Activated B cell treated with CpG ODN at 0.5 μM for 24 hours (primary cell): Measurements from ENCODE around the gene CCDC78. TPM values are rescaled to one million over a fixed set of nuclear protein-coding genes. Genes with fewer than 3 reads are reported as not detected.
"Not testable (repeated sequence)": the region's sequence is repeated elsewhere in the genome, so short reads cannot be mapped to it uniquely, and the experiment has no call there.

Experiments used
- ATAC-seq: fragments of 200-7000 bp; cut with Tn5 transposase; one replicate; pipeline ENCODE4 v1.10.0; 2021; ENCODE audit warnings: low read depth, mild to moderate bottlenecking, moderate library complexity
- CTCF ChIA-PET: fragments of 350-600 bp; sonication (Branson Sonifier 250); formaldehyde crosslinking; loops from one replicate; lab custom pipeline; 2021; ENCODE audit warnings: antibody characterized with exemption; lab: Charles Lee
- POLR2A ChIA-PET: fragments of 350-600 bp; sonication (Branson Sonifier 250); formaldehyde crosslinking; loops from one replicate; lab custom pipeline; 2021; ENCODE audit warnings: antibody characterized with exemption; lab: Charles Lee
- DNase-seq: peaks from one replicate; pipeline ENCODE4 v3.0.0; 2022
- H3K27ac Mint-ChIP-seq: one replicate; pipeline ENCODE4 v1.8.0; 2020; ENCODE audit warnings: mixed read lengths
- H3K27me3 Mint-ChIP-seq: one replicate; pipeline ENCODE4 v1.8.0; 2021; ENCODE audit warnings: mixed read lengths
- H3K36me3 Mint-ChIP-seq: one replicate; pipeline ENCODE4 v1.8.0; 2021; ENCODE audit warnings: low read depth, mixed read lengths
- H3K4me1 Mint-ChIP-seq: one replicate; pipeline ENCODE4 v1.8.0; 2021; ENCODE audit warnings: mixed read lengths
- H3K4me3 Mint-ChIP-seq: one replicate; pipeline ENCODE4 v1.8.0; 2020; ENCODE audit warnings: mild to moderate bottlenecking, mixed read lengths
- H3K9me3 Mint-ChIP-seq: one replicate; pipeline ENCODE4 v1.8.0; 2020; ENCODE audit warnings: mixed read lengths
- CTCF ChIP-seq: fragments of 200-600 bp; IDR thresholded peaks from one replicate; pipeline ENCODE4 v1.8.0; 2022; ENCODE audit warnings: antibody characterized with exemption, mild to moderate bottlenecking
- intact Hi-C: fragments of 100-400 bp; cut with micrococcal nuclease; formaldehyde crosslinking; loops from one replicate; pipeline ENCODE4 v1.15.1; 2024
- total RNA-seq: library from RNA; stranded (reverse); gene quantifications from 2 replicates; pipeline ENCODE4 v1.2.3, GENCODE V29; 2022

The CCDC78 gene
- total RNA-seq, 1 donor from 2014 or later, result 4.8 TPM

GRCh38 chr16:714079-714478, 12.2 kb downstream of the CCDC78 start:
- peaks cover 10% of the 10 kb centered on the region for H3K27me3 Mint-ChIP-seq
- TF ChIP-seq CTCF, result no peak
- no peaks in the 10 kb centered on the region for H3K9me3 Mint-ChIP-seq
- ChIA-PET CTCF (interaction anchor here (1.5 to 2.6 kb wide), 2 partner anchors 71 to 388 kb away, joined by 6 to 13 read pairs; no protein-coding TSS in a partner anchor), POLR2A (interaction anchor here (1.3 kb wide), 1 partner anchor 14 kb away, joined by 5 read pairs; no protein-coding TSS in a partner anchor)
- peaks cover 11% of the 10 kb centered on the region for H3K4me1 Mint-ChIP-seq
- DNase-seq (no peak), ATAC-seq (no peak)
- peak overlapping the region; percentile 36 for H3K4me3 Mint-ChIP-seq
- no peak overlapping the region for H3K27ac Mint-ChIP-seq
- intact Hi-C loops, result loop anchor here (1.0 to 5.0 kb wide), 2 partner anchors 74 to 163 kb away; partner anchors contain the start of genes CHTF18 and RPUSD1
- H3K36me3 Mint-ChIP-seq, result no peaks in the 10 kb centered on the region

DNA sequence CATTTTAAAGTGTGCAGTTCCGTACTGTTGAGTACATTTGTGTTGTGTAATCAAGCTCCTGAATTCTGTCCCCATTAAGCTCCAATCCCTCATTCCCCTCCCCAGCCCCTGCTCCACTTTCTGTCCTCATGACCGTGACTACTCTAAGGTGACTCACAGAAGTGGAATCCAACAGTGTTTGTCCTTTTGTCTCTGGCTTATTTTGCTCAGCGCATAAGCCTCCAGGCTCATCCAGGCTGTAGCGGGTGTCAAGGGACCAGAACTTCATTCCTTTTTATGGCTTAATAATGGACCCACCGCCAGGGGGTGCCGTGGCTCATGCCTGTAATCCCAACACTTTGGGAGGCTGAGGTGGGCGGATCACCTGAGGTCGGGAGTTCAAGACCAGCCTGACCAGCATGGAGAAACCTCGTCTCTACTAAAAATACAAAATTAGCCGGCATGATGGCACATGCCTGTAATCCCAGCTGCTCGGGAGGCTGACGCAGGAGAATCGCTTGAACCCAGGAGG, 13.4 kb downstream of the CCDC78 start:
- H3K4me3 Mint-ChIP-seq, H3K27ac Mint-ChIP-seq, DNase-seq, H3K9me3 Mint-ChIP-seq, ATAC-seq, H3K36me3 Mint-ChIP-seq, POLR2A ChIA-PET: not testable (repeated sequence)
- Mint-ChIP-seq H3K4me1 (peaks cover 10% of the 10 kb centered on the region), H3K27me3 (peaks cover 21% of the 10 kb centered on the region)
- intact Hi-C loops, result loop anchor here (5.0 kb wide), 1 partner anchor 165 kb away; no protein-coding TSS in a partner anchor
- CTCF ChIA-PET, result interaction anchor here (0.9 to 2.6 kb wide), 12 partner anchors 8 to 389 kb away, joined by 3 to 22 read pairs (median 4); partner anchors contain the start of genes ANTKMT, CCDC78, CHTF18 and CIAO3

DNA sequence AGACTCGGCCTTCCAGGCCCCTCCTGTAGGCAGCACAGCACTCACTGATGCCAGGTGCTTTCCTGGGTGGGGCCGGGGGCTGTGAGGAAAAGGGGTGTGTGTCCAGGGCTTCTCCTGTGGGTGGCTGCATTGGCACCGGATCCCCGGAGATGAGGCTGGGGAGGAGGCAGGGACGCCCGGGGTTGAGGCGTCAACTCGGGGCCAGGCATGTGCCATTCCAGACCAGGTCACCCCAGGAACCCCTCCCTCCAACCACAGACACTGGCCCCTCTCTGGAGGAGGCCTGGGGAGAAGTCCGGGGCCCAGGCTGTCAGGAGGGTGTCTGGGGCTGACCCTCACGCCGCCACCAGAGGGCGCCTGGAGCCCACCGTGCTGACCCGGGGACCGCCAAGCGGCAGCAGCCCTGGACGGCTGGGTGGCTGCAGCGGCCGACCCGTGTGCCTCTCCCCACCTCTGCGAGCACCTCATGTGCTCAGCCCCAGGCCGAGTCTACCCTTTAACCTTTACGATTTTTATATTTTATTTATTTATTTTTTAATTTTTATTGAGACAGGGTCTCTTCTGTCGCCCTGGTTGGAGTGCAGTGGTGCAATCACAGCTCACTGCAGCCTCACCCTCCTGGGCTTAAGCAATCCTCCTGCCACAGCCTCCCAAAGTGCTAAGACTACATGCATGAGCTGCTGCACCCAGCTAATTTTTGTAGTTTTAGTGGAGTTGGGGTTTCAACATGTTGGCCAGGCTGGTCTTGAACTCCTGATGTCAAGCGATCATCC, 14.5 kb downstream of the CCDC78 start:
- H3K36me3 Mint-ChIP-seq, result no peaks in the 10 kb centered on the region
- no peak overlapping the region for H3K27ac Mint-ChIP-seq
- peaks cover 10% of the 10 kb centered on the region for H3K4me1 Mint-ChIP-seq
- POLR2A ChIA-PET, result interaction anchor here (0.7 to 2.0 kb wide), 2 partner anchors 9 kb away, joined by 3 to 4 read pairs; partner anchors contain the start of gene ANTKMT
- DNase-seq (peak; percentile 81), ATAC-seq (peak; percentile 71)
- intact Hi-C loops, result loop anchor here (1.0 to 5.0 kb wide), 4 partner anchors 30 to 392 kb away; no protein-coding TSS in a partner anchor
- no peaks in the 10 kb centered on the region for H3K9me3 Mint-ChIP-seq
- H3K4me3 Mint-ChIP-seq, result no peak overlapping the region
- peaks cover 25% of the 10 kb centered on the region for H3K27me3 Mint-ChIP-seq
- CTCF ChIA-PET, result interaction anchor here (0.9 to 2.6 kb wide), 12 partner anchors 9 to 390 kb away, joined by 3 to 22 read pairs (median 4); partner anchors contain the start of genes ANTKMT, CCDC78, CHTF18 and CIAO3
- peak; percentile 69 for TF ChIP-seq CTCF

DNA sequence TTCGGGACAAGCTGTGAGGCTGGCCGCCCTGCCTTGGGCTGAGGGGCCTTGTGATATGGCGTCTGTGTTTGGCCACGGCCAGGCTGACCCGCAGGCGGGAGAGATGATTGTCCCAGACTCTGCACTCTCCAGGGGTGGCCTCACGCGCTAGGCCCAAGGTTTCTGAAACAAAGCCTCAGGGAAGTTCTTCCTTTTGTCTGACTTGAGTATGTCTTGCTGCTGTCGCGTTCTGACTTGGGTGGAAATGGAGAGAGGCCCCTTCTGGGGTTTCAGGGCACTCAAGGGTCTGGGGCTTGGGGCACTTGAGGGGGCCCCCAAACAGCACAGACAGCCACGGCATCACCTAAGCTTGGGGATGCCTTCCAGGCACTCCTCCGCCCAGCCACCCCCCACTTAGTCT, 15.2 kb downstream of the CCDC78 start:
- Mint-ChIP-seq H3K9me3 (no peaks in the 10 kb centered on the region), H3K4me1 (peaks cover 11% of the 10 kb centered on the region), H3K36me3 (no peaks in the 10 kb centered on the region), H3K27me3 (peaks cover 25% of the 10 kb centered on the region), H3K4me3 (no peak overlapping the region), H3K27ac (no peak overlapping the region)
- ATAC-seq, result no peak
- intact Hi-C loops, result loop anchor here (1.0 to 5.0 kb wide), 4 partner anchors 30 to 392 kb away; no protein-coding TSS in a partner anchor
- TF ChIP-seq CTCF, result no peak
- CTCF ChIA-PET, result interaction anchor here (1.2 kb wide), 1 partner anchor 74 kb away, joined by 6 read pairs; no protein-coding TSS in a partner anchor
- DNase-seq, result no peak
- POLR2A ChIA-PET, result interaction anchor here (2.0 kb wide), 1 partner anchor 10 kb away, joined by 4 read pairs; the partner anchor contains the start of gene ANTKMT

DNA sequence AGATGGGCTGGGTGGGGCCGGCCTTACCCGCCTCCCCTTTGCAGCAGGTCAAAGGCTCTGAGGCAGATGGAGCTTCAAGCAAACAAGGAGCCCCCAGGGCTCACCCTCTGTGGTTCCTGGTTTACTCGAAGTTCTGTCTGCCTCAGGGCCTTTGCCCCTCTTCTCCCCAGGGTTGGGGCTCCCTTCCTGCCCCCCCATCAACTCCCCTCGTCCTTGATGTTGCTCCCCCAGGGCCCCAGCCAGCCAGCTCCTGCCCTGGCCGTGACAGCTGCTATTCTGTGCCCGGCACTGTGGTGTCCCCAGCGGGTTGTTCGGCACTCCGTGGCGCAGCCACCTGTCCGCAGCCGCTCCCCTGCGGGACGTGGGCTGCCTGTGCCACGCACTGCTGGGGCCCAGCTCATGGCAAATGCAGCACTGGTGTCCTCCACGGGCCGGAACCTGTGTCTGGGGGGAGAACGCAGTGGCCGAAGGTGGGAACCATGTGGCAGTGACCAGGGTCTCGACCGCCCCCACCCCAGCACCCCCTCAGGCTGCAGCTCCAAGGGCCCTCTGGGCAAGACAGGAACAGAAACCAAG, 15.7 kb downstream of the CCDC78 start:
- ChIA-PET CTCF (interaction anchor here (1.2 kb wide), 1 partner anchor 74 kb away, joined by 6 read pairs; no protein-coding TSS in a partner anchor), POLR2A (interaction anchor here (1.2 to 2.0 kb wide), 2 partner anchors 10 to 77 kb away, joined by 3 to 4 read pairs; partner anchors contain the start of gene ANTKMT)
- Mint-ChIP-seq H3K36me3 (no peaks in the 10 kb centered on the region), H3K27me3 (peaks cover 25% of the 10 kb centered on the region), H3K4me1 (peaks cover 8% of the 10 kb centered on the region), H3K9me3 (no peaks in the 10 kb centered on the region), H3K27ac (no peak overlapping the region), H3K4me3 (no peak overlapping the region)
- intact Hi-C loops, result loop anchor here (1.0 to 5.0 kb wide), 4 partner anchors 31 to 393 kb away; no protein-coding TSS in a partner anchor
- ATAC-seq (no peak), DNase-seq (no peak)
- no peak for TF ChIP-seq CTCF
